Esophagus squamous epithelium (tissue), 4 donors: ENCODE results near the gene RDH12.

Experiments
- CTCF ChIP-seq, 6 experiments: fragments of 450-650 bp in 4 of 6; fragments of 200-600 bp in 2 of 6; sonication (generic) in 2 of 6; IDR thresholded peaks; one replicate each; pipeline ENCODE4 v1.5.1; 2016 to 2019; ENCODE audit warnings: antibody characterized with exemption in 6 of 6, mild to moderate bottlenecking in 4 of 6, moderate library complexity in 4 of 6
- POLR2A ChIP-seq, 4 donors: fragments of 450-650 bp; IDR thresholded peaks; one replicate each; pipeline ENCODE4 v1.6.1; 2017; ENCODE audit warnings: antibody characterized with exemption in 4 of 4, mild to moderate bottlenecking in 4 of 4, moderate library complexity in 3 of 4

GRCh38 chr14:67759916-67760315 is 58.2 kb downstream of the RDH12 start:
- TF ChIP-seq CTCF (IDR thresholded peaks at IDR 0.05) (no peak), POLR2A (IDR thresholded peaks at IDR 0.05) (no peak)
